ENCODE data around the gene DOK6. TPM values are rescaled to one million over a fixed set of nuclear protein-coding genes. Genes with fewer than 3 reads are reported as not detected.

The DOK6 gene
- total and polyA plus RNA-seq, 10 of the 15 experiments (the other 5 are each of a cell fraction or from before 2014, with no cell fraction given), result 0.01 to 0.09 (median 0.04) TPM; not detected in 4

DNA sequence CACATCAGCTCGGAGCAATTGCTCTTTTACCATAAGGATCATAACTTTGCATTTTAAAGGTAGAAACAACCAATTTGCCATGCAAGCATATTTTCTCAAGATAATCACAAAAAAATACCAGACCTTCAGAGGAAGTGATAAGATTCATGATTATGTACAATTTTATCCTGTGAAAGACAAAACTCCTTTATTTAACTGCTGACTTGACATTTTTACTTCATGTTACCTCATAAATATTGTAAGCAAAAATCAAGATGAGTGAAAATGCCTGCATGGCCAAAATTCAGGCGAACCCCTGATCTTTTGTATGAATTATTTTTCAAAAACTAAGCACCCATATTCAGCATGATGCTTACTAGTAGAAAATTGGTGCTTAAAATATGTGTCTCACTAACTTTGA, 300.6 kb downstream of the DOK6 start (continued):
- TF ChIP-seq ESRRA (IDR thresholded peaks at IDR 0.05; ENCODE audit: low read length), result no peak
- TF ChIP-seq RFX5 (IDR thresholded peaks at IDR 0.05; ENCODE audit: low read depth, low read length), result no peak
- no peak for TF ChIP-seq IKZF1 (conservative IDR thresholded peaks at IDR 0.05)

DNA sequence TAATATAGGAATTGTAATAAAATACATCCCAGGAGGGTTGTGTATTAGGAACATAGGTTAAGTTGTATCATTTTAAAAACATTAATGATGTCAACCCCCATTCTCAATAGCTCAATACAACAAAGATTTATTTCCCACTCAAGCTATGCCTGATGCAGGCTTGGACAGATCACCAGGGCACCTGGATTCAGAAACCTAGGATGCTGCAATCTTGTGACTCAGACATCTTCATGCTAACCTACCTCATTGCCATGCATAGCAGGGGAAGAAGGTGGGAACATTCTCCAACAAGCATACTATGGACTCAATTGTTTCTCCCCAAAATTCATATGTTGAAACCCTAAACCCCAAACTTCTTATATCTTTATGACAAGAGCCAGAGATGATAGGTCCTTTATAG, 302.8 kb downstream of the DOK6 start:
- BruUV-seq (replicated peaks), result no TSS peak
- H2AFZ ChIP-seq (ENCODE audit: control insufficient read depth, low read depth, low read length), result no peak overlapping the region
- RAD21 ChIA-PET (ENCODE audit: unreplicated experiment), result no interaction called here
- SMC1A ChIA-PET (ENCODE audit: uncharacterized antibody, unreplicated experiment), result no interaction called here
- POLR2A ChIA-PET, result no interaction called here
- FAIRE-seq (no peak), ATAC-seq (no peak), DNase-seq (ENCODE audit: low read depth, low spot score) (no peak)
- no peak overlapping the region for H3K27ac ChIP-seq (ENCODE audit: control insufficient read depth, insufficient read depth)
- TF ChIP-seq BMI1 (IDR thresholded peaks at IDR 0.05; ENCODE audit: borderline replicate concordance) (no peak), NFXL1 (IDR thresholded peaks at IDR 0.05; ENCODE audit: borderline replicate concordance) (no peak), FOS (IDR thresholded peaks at IDR 0.05; ENCODE audit: borderline replicate concordance, extremely low read depth, insufficient read length) (no peak)
- H3K27me3 ChIP-seq (replicated peaks in 1 of 2; ENCODE audit: control insufficient read depth in 2 of 2, insufficient read depth in 2 of 2, low read length in 1 of 2), result no peaks in the 10 kb centered on the region
- H3K9me3 ChIP-seq (replicated peaks; ENCODE audit: control insufficient read depth, insufficient read depth, low read length), result no peaks in the 10 kb centered on the region
- CTCF ChIA-PET, result no interaction called here
- no peaks in the 10 kb centered on the region for H4K20me1 ChIP-seq (ENCODE audit: control insufficient read depth, insufficient read depth)
- no peaks in the 10 kb centered on the region for H3K4me1 ChIP-seq (ENCODE audit: control insufficient read depth, insufficient read depth, low read length)
- no peak overlapping the region for H3K4me3 ChIP-seq
- no peaks in the 10 kb centered on the region for H3K36me3 ChIP-seq (ENCODE audit: control insufficient read depth in 2 of 2, insufficient read depth in 2 of 2, low read length in 1 of 2)
- H3K4me2 ChIP-seq (ENCODE audit: control insufficient read depth, insufficient read depth), result no peak overlapping the region
- intact Hi-C loops (cut with micrococcal nuclease; ENCODE audit: unreplicated experiment) (no loop called here), in situ Hi-C loops (cut with MboI) (no loop called here)
- H3K79me2 ChIP-seq (ENCODE audit: control insufficient read depth, insufficient read depth, low read length), result no peaks in the 10 kb centered on the region
- no peak overlapping the region for H3K9ac ChIP-seq (ENCODE audit: control insufficient read depth, insufficient read depth, low read length)

GRCh38 chr18:69705987-69706386, 305.3 kb downstream of the DOK6 start:
- H3K4me1 ChIP-seq (ENCODE audit: control insufficient read depth, insufficient read depth, low read length), result no peaks in the 10 kb centered on the region
- H3K4me3 ChIP-seq, result no peak overlapping the region
- no peaks in the 10 kb centered on the region for H3K79me2 ChIP-seq (ENCODE audit: control insufficient read depth, insufficient read depth, low read length)
- ChIA-PET RAD21 (ENCODE audit: unreplicated experiment) (no interaction called here), SMC1A (ENCODE audit: uncharacterized antibody, unreplicated experiment) (no interaction called here), CTCF (no interaction called here), POLR2A (no interaction called here)
- BruUV-seq (replicated peaks), result no TSS peak
- no peak overlapping the region for H2AFZ ChIP-seq (ENCODE audit: control insufficient read depth, low read depth, low read length)
- no peak overlapping the region for H3K4me2 ChIP-seq (ENCODE audit: control insufficient read depth, insufficient read depth)
- ATAC-seq (no peak), DNase-seq (ENCODE audit: low read depth, low spot score) (no peak), FAIRE-seq (no peak)
- intact Hi-C loops (cut with micrococcal nuclease; ENCODE audit: unreplicated experiment), result no loop called here
- H3K36me3 ChIP-seq (ENCODE audit: control insufficient read depth in 2 of 2, insufficient read depth in 2 of 2, low read length in 1 of 2), result no peaks in the 10 kb centered on the region
- WGBS (ENCODE audit: insufficient coverage, insufficient replicate concordance, low lambda C conversion rate, missing lambda C conversion rate), result 0% methylated on average over 2 of the region's 2 CpGs
- H3K27me3 ChIP-seq (replicated peaks in 1 of 2; ENCODE audit: control insufficient read depth in 2 of 2, insufficient read depth in 2 of 2, low read length in 1 of 2), result no peaks in the 10 kb centered on the region
- H3K27ac ChIP-seq (ENCODE audit: control insufficient read depth, insufficient read depth), result no peak overlapping the region
- in situ Hi-C loops (cut with MboI), result no loop called here
- H3K9ac ChIP-seq (ENCODE audit: control insufficient read depth, insufficient read depth, low read length), result no peak overlapping the region
- H3K9me3 ChIP-seq (replicated peaks; ENCODE audit: control insufficient read depth, insufficient read depth, low read length), result no peaks in the 10 kb centered on the region
- H4K20me1 ChIP-seq (ENCODE audit: control insufficient read depth, insufficient read depth), result no peaks in the 10 kb centered on the region
- TF ChIP-seq ESRRA (IDR thresholded peaks at IDR 0.05; ENCODE audit: low read length) (no peak), CHD4 (IDR thresholded peaks at IDR 0.05) (no peak), ETV6 (conservative IDR thresholded peaks at IDR 0.05 in 1 of 2, IDR thresholded peaks at IDR 0.05 in 1 of 2; ENCODE audit: borderline replicate concordance in 1 of 2, low read depth in 1 of 2) (no peak), HDAC6 (IDR thresholded peaks at IDR 0.05; ENCODE audit: unreplicated experiment) (no peak), YBX1 (IDR thresholded peaks at IDR 0.05) (no peak), LARP7 (IDR thresholded peaks at IDR 0.05) (no peak), POLR2AphosphoS2 (IDR thresholded peaks at IDR 0.05; ENCODE audit: low read depth, low read length) (no peak), PML (IDR thresholded peaks at IDR 0.05; ENCODE audit: low read length) (no peak), JUNB (IDR thresholded peaks at IDR 0.05) (no peak), MXI1 (IDR thresholded peaks at IDR 0.05; ENCODE audit: low read depth, low read length) (no peak), ZNF384 (IDR thresholded peaks at IDR 0.05; ENCODE audit: borderline replicate concordance, low read depth, low read length) (no peak)
- TF ChIP-seq, protein P1, sequence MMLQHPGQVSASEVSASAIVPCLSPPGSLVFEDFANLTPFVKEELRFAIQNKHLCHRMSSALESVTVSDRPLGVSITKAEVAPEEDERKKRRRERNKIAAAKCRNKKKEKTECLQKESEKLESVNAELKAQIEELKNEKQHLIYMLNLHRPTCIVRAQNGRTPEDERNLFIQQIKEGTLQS (IDR thresholded peaks at IDR 0.05; ENCODE audit: borderline replicate concordance, extremely low read depth, low read depth, low read length), result no peak
